Mucosa of descending colon (tissue), 3 donors: Measurements from ENCODE around the gene AVPR2. TPM values are rescaled to one million over a fixed set of nuclear protein-coding genes. Genes with fewer than 3 reads are reported as not detected.

ENCODE experiments used
- ATAC-seq: fragments of 200-7000 bp; cut with Tn5 transposase; one replicate; pipeline ENCODE4 v1.9.1; 2020; ENCODE audit warnings: mild to moderate bottlenecking, moderate library complexity
- DNase-seq, 3 donors: peaks; one replicate each; pipeline ENCODE4 v3.0.0-alpha.2; 2020
- H3K36me3 ChIP-seq: fragments of 200-600 bp; one replicate; pipeline ENCODE4 v1.8.0; 2021; ENCODE audit warnings: low read depth, mild to moderate bottlenecking
- H3K4me1 ChIP-seq: fragments of 200-600 bp; one replicate; pipeline ENCODE4 v1.8.0; 2021; ENCODE audit warnings: low read depth, mild to moderate bottlenecking
- H3K4me3 ChIP-seq: fragments of 200-600 bp; one replicate; pipeline ENCODE4 v1.8.0; 2021; ENCODE audit warnings: mild to moderate bottlenecking
- H3K9me3 ChIP-seq: fragments of 200-600 bp; one replicate; pipeline ENCODE4 v1.8.0; 2021; ENCODE audit warnings: mild to moderate bottlenecking
- intact Hi-C, 2 donors: fragments of 100-400 bp; cut with DNase I in 1 of 2; cut with micrococcal nuclease in 1 of 2; formaldehyde crosslinking; loops; one replicate each; pipeline versions ENCODE4 v1.11.0 to v1.11.1; 2022; cut with DNase I, micrococcal nuclease
- total RNA-seq, 3 donors: library from RNA; stranded (reverse); fragmentation: NEBNext Ultra II Directional in 2 of 3; extraction: Animal tissue kit (Norgen Biotek cat#: 25700) in 2 of 3; gene quantifications; one replicate each; pipeline versions ENCODE4 v1.2.1 to v1.2.4, GENCODE V29; 2021 to 2023
- TF ChIP-seq, protein P1 (sequence below): fragments of 200-600 bp; IDR thresholded peaks from one replicate; pipeline ENCODE4 v1.8.0; 2022; ENCODE audit warnings: antibody characterized with exemption, mild to moderate bottlenecking
- donor health status: DM: no; HTN: no; CAD: no; lungs with moderate emphysema.
- donor health status: DM: no; HTN: no; CAD: no.
- donor health status: DM: no; HTN: yes; CAD: no.

AVPR2 gene
- total RNA-seq, 3 donors from 2014 or later, result 0.43 to 0.78 (median 0.54) TPM

GRCh38 chrX:153873282-153874084 is 31.0 kb upstream of the AVPR2 start:
- Histone ChIP-seq H3K4me1 (no peaks in the 10 kb centered on the region), H3K4me3 (no peak overlapping the region), H3K36me3 (no peaks in the 10 kb centered on the region), H3K9me3 (no peaks in the 10 kb centered on the region)
- intact Hi-C loops, result no loop called here
- DNase-seq (no peak), ATAC-seq (no peak)
- TF ChIP-seq, protein P1, sequence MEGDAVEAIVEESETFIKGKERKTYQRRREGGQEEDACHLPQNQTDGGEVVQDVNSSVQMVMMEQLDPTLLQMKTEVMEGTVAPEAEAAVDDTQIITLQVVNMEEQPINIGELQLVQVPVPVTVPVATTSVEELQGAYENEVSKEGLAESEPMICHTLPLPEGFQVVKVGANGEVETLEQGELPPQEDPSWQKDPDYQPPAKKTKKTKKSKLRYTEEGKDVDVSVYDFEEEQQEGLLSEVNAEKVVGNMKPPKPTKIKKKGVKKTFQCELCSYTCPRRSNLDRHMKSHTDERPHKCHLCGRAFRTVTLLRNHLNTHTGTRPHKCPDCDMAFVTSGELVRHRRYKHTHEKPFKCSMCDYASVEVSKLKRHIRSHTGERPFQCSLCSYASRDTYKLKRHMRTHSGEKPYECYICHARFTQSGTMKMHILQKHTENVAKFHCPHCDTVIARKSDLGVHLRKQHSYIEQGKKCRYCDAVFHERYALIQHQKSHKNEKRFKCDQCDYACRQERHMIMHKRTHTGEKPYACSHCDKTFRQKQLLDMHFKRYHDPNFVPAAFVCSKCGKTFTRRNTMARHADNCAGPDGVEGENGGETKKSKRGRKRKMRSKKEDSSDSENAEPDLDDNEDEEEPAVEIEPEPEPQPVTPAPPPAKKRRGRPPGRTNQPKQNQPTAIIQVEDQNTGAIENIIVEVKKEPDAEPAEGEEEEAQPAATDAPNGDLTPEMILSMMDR, result no peak

- ATAC-seq, result no peak
- no peaks in the 10 kb centered on the region for H3K36me3 ChIP-seq
- no peak for DNase-seq
- H3K4me1 ChIP-seq, result no peaks in the 10 kb centered on the region
- intact Hi-C loops, result no loop called here
- H3K4me3 ChIP-seq, result no peak overlapping the region
- no peaks in the 10 kb centered on the region for H3K9me3 ChIP-seq
- TF ChIP-seq, protein P1, result no peak
Observed at GRCh38 chrX:153874085-153874365, 30.4 kb upstream of the AVPR2 start.

DNA sequence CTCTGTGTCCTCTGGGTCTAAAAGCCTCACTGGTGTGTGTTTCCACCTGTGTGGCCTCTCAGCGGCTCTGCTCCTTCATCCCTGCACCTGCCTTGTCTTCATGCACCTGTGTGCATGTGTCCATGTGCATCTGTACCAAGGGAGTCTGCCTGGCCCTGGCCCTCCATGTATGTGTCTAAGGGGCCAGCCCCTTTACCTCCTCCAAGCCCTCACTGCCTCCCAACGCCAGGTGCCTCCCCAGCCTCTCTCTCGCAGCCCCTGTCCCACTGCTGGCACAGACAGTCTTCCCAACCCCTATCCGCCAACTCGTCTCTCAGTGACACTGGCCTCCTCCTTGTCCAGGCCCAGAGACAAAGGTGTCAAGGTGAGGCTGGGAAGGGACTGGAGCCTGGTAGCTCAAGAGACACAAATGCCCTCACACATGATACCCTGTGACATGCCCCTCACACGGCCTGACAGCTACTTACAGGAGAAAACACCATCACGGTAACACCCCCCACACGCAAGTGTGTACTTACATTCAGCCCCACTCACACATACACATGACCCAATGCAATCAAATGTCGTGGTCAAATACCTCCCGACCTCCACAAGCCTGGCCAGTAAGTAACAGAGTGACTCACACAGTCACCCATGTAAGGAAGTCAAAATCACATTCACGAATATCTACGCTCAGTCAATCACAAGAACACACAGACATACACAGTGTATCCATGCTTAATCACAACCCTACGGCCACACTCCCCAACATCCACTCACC is 29.9 kb upstream of the AVPR2 start:
- DNase-seq, result no peak
- H3K9me3 ChIP-seq, result no peaks in the 10 kb centered on the region
- no peak for ATAC-seq
- H3K4me3 ChIP-seq, result no peak overlapping the region
- intact Hi-C loops, result no loop called here
- no peaks in the 10 kb centered on the region for H3K4me1 ChIP-seq
- TF ChIP-seq, protein P1, result no peak
- no peaks in the 10 kb centered on the region for H3K36me3 ChIP-seq

DNA sequence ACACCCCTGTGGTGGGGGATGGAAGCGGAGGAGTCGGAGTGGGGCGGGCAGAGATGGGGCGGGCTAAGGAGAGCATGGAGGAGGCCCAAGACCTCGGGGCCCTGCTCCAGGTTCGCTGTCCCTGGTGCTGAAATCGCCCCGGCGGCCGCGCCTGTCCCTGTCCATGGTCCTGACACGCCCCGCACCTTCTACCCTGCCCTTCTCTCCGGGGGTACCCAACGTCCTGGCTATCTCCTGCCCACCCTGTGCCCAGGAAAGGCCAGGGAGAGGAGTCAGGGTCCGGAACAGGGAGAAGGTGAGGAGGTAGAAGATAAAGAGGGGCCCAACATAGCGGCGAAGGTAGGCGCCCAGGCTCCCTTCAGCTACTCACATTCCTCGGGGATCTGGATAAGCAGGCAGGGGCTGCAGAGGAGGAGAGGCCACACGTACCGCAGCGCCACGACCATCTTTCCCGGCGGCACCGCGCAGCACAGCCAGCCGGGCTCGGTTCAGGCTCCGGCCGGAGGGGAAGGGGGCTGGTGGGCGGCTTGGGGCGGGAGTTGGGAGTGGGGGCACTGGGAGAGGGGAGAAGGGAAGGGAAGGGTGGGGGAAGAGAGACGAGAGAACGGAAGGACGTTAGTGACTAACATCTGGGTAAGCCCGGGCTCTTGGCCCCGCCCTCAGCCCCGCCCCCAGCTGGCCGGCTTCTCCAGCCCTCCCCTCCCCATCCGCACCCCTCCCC is 28.9 kb upstream of the AVPR2 start:
- TF ChIP-seq, protein P1, result no peak
- Histone ChIP-seq H3K4me1 (no peaks in the 10 kb centered on the region), H3K9me3 (no peaks in the 10 kb centered on the region), H3K4me3 (no peak overlapping the region), H3K36me3 (no peaks in the 10 kb centered on the region)
- peak; percentile 83 for ATAC-seq
- peak in 2 of 3 donors; percentile 60 to 72 for DNase-seq
- intact Hi-C loops, result no loop called here

DNA sequence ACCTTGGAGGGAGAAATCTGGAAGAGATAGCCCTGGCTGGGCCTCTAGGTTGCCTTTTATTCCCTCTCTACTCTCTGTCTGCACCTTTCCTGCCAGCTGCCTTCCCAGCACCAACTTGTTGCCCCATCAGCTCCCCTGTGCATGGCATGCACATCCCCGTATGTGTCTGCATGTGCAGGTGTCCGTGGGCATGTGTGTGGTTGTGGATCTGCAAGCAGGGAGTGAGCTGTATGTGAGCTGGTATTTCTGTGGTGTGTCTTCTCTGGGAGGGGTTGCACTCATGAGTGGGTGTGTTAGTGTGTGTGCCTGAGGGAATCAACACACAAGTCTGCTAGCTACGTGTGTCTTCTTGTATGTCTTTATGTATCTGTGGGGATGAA is 28.4 kb upstream of the AVPR2 start:
- Histone ChIP-seq H3K9me3 (no peaks in the 10 kb centered on the region), H3K4me1 (no peaks in the 10 kb centered on the region), H3K4me3 (no peak overlapping the region), H3K36me3 (no peaks in the 10 kb centered on the region)
- intact Hi-C loops, result no loop called here
- ATAC-seq (no peak), DNase-seq (no peak)
- TF ChIP-seq, protein P1, result no peak
